ENCODE measurements around the gene SEC14L5. TPM values are rescaled to one million over a fixed set of nuclear protein-coding genes. Genes with fewer than 3 reads are reported as not detected.

The SEC14L5 gene
- total RNA-seq, 1 experiment from 2014 or later = not detected

- ChIA-PET CTCF (no interaction called here), POLR2A (ENCODE audit: unreplicated experiment) (no interaction called here)
- DNase-seq (no peak), ATAC-seq (no peak)
- no peak overlapping the region for H3K9ac ChIP-seq (ENCODE audit: low read length)
- TF ChIP-seq CTCF (conservative IDR thresholded peaks at IDR 0.05; ENCODE audit: low read depth, low read length) (no peak), EZH2phosphoT487 (IDR thresholded peaks at IDR 0.05; ENCODE audit: borderline replicate concordance, low read length) (no peak), EZH2 (IDR thresholded peaks at IDR 0.05; ENCODE audit: low read length, unreplicated experiment) (no peak)
- H4K20me1 ChIP-seq (ENCODE audit: low read length) = no peaks in the 10 kb centered on the region
- peaks cover 9% of the 10 kb centered on the region for H3K4me1 ChIP-seq (ENCODE audit: insufficient read depth, low read length)
- H3K4me3 ChIP-seq (ENCODE audit: low read length) = no peak overlapping the region
- no peaks in the 10 kb centered on the region for H3F3A ChIP-seq (ENCODE audit: low read length, unreplicated experiment)
- H2AFZ ChIP-seq (ENCODE audit: low read length) = no peak overlapping the region
- no peaks in the 10 kb centered on the region for H3K36me3 ChIP-seq (ENCODE audit: low read depth, low read length)
- no peaks in the 10 kb centered on the region for H3K27me3 ChIP-seq (ENCODE audit: low read length)
- intact Hi-C loops (cut with micrococcal nuclease) = no loop called here
- no peak overlapping the region for H3K4me2 ChIP-seq (ENCODE audit: low read length)
- no peaks in the 10 kb centered on the region for H3K9me3 ChIP-seq (ENCODE audit: low read length)
- H3K27ac ChIP-seq (ENCODE audit: low read length) = no peak overlapping the region
- no TSS peak for BruUV-seq (replicated peaks)
- no peaks in the 10 kb centered on the region for H3K9me2 ChIP-seq (replicated peaks; ENCODE audit: low read length)
- no peaks in the 10 kb centered on the region for H3K79me2 ChIP-seq (ENCODE audit: low read length)
These were observed 87.5 kb downstream of the SEC14L5 start for GRCh38 chr16:5045499-5046115.

DNA sequence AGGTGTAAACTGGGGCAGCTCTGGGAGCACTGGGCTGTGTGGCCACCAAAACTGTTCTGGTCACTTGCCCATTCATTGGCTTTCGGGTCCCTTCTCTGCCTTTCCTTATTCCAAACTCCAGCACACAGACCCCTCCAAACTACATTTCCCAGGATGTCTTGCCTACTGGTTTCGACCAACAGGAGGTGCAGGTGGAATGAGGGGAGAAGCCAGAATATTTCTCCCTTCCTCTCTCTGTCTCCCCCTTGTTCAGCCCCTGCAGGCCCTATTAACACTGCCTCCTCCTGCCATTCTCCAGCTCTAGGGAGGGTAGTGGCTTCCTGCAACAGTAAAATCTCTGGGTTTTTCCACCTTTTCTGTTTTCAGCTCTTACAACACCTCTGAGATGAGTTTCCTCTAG, 88.8 kb downstream of the SEC14L5 start:
- Histone ChIP-seq H3K9ac (ENCODE audit: low read length) (no peak overlapping the region), H3K4me3 (ENCODE audit: low read length) (no peak overlapping the region), H3K79me2 (ENCODE audit: low read length) (no peaks in the 10 kb centered on the region), H3F3A (ENCODE audit: low read length, unreplicated experiment) (no peaks in the 10 kb centered on the region), H3K27me3 (ENCODE audit: low read length) (no peaks in the 10 kb centered on the region), H3K4me1 (ENCODE audit: insufficient read depth, low read length) (peaks cover 6% of the 10 kb centered on the region), H2AFZ (ENCODE audit: low read length) (no peak overlapping the region), H4K20me1 (ENCODE audit: low read length) (no peaks in the 10 kb centered on the region), H3K36me3 (ENCODE audit: low read depth, low read length) (no peaks in the 10 kb centered on the region), H3K4me2 (ENCODE audit: low read length) (no peak overlapping the region), H3K27ac (ENCODE audit: low read length) (no peak overlapping the region), H3K9me2 (replicated peaks; ENCODE audit: low read length) (no peaks in the 10 kb centered on the region), H3K9me3 (ENCODE audit: low read length) (no peaks in the 10 kb centered on the region)
- ATAC-seq (no peak), DNase-seq (no peak)
- POLR2A ChIA-PET (ENCODE audit: unreplicated experiment) = no interaction called here
- no peak for TF ChIP-seq CTCF (conservative IDR thresholded peaks at IDR 0.05; ENCODE audit: low read depth, low read length)
- no peak for TF ChIP-seq EZH2phosphoT487 (IDR thresholded peaks at IDR 0.05; ENCODE audit: borderline replicate concordance, low read length)
- no peak for TF ChIP-seq EZH2 (IDR thresholded peaks at IDR 0.05; ENCODE audit: low read length, unreplicated experiment)
- intact Hi-C loops (cut with micrococcal nuclease) = no loop called here
- no TSS peak for BruUV-seq (replicated peaks)
- CTCF ChIA-PET = no interaction called here

DNA sequence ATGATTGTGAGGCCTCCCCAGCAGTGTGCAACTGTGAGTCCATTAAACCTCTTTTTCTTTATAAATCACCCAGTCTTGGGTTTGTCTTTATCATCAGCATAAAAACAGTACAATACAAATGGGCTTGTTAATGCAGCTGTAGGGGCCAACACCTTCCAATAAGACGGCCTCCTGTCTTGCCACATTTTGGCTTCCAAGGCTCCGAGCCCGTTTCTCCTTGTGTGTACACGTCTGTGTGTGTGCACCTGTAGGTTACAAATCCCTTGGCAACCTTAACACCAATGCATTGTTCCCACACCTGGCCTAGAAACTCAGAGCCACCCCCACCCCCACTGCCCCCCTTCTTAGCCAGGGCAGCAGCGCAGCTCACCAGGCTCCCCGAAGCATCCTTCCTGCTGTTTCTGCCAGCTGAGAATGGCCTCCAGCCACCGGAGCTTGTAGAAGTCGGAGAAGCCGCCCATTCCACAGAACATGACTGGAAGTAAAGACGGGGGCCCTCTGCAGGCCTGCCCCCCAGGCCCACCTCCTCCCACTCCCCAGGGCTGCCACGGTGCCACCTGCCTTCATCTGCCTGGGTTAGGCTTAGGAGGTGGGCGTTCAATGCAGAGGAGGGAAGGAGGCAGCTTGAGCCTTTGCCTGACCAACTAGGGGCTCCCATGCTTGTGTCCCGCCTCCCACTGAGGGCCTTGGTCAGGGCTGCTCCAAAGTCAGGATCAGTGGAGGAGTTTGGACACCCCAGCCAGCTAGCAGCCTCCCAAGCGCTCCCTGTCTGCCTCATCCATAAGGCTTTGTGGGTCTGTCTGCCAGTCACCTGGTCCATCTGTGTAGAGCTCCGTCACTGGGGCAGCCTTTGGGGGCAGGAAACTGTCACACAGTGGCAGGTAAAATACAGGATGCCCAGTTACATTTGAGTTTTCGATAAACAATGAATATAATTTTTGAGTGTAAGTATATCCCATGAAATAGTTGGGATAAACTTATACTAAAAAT, 97.0 kb downstream of the SEC14L5 start:
- no peaks in the 10 kb centered on the region for H3K9me3 ChIP-seq (ENCODE audit: low read length)
- intact Hi-C loops (cut with micrococcal nuclease) = no loop called here
- no peaks in the 10 kb centered on the region for H3F3A ChIP-seq (ENCODE audit: low read length, unreplicated experiment)
- no peak overlapping the region for H3K27ac ChIP-seq (ENCODE audit: low read length)
- ATAC-seq (no peak), DNase-seq (no peak)
- ChIA-PET POLR2A (ENCODE audit: unreplicated experiment) (no interaction called here), CTCF (no interaction called here)
- H3K4me3 ChIP-seq (ENCODE audit: low read length) = no peak overlapping the region
- no peak overlapping the region for H2AFZ ChIP-seq (ENCODE audit: low read length)
- no peaks in the 10 kb centered on the region for H4K20me1 ChIP-seq (ENCODE audit: low read length)
- no peak overlapping the region for H3K9ac ChIP-seq (ENCODE audit: low read length)
- no peaks in the 10 kb centered on the region for H3K9me2 ChIP-seq (replicated peaks; ENCODE audit: low read length)
- no peaks in the 10 kb centered on the region for H3K4me1 ChIP-seq (ENCODE audit: insufficient read depth, low read length)
- H3K79me2 ChIP-seq (ENCODE audit: low read length) = no peaks in the 10 kb centered on the region
- H3K36me3 ChIP-seq (ENCODE audit: low read depth, low read length) = no peaks in the 10 kb centered on the region
- no TSS peak for BruUV-seq (replicated peaks)
- TF ChIP-seq EZH2 (IDR thresholded peaks at IDR 0.05; ENCODE audit: low read length, unreplicated experiment) = no peak
- TF ChIP-seq EZH2phosphoT487 (IDR thresholded peaks at IDR 0.05; ENCODE audit: borderline replicate concordance, low read length) = no peak
- TF ChIP-seq CTCF (conservative IDR thresholded peaks at IDR 0.05; ENCODE audit: low read depth, low read length) = no peak
- no peaks in the 10 kb centered on the region for H3K27me3 ChIP-seq (ENCODE audit: low read length)
- no peak overlapping the region for H3K4me2 ChIP-seq (ENCODE audit: low read length)

Measured in PC-3 (cell line).